ENCODE data around the gene TRIM39. TPM values are rescaled to one million over a fixed set of nuclear protein-coding genes. Genes with fewer than 3 reads are reported as not detected.

TRIM39 gene
- total and polyA plus RNA-seq, 4 donors, result 2.7 to 11.0 (median 4.4) TPM

DNA sequence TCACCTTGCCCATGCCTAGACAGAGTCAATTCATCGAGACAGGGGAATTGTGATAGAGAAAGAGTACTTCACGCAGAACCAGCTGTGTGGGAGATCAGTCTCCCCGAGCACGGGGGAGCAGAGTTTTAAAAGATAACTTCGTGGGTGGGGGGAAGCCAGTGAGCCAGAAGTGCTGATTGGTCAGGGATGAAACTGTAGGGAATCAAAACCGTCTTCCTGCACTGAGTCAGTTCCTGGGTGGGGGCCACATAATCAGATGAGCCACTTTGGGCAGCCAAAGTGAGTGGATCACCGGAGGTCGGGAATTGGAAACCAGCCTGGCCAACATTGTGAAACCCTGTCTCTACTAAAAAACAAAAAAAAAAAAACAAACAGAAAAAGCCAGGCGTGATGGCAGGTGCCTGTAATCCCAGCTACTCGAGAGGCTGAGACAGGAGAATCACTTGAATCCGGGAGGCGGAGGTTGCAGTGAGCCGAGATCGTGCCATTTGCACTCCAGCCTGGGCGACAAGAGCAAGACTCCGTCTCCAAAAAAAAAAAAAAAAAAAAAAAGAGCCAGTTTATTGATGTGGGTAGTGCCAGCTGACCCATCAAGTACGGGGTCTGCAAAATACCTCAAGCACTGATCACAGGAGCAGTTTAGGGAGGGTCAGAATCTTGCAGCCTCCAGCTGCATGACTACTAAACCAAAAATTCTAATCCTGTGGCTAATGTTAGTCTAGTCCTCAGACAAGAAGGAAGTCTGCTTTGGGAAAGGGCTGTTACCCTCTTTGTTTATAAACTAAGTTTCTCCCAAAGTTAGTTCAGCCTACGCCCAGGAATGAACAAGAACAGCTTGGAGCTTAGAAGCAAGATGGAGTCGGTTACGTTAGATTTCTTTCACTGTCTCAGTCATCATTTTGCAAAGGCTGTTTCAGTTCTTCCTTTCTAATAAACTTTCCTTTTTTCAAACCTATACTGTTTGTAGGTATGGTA, 3.9 kb upstream of the TRIM39 start:
- Histone ChIP-seq H3K9me3 (ENCODE audit: control insufficient read depth in 4 of 4, low read length in 3 of 4) (no peaks in the 10 kb centered on the region), H3K27ac (ENCODE audit: low read depth in 1 of 2, low read length in 2 of 2) (no peak overlapping the region), H3K4me1 (ENCODE audit: control insufficient read depth in 4 of 4, insufficient read depth in 4 of 4, low read length in 3 of 4) (peaks cover 3 to 22% (median 17%) of the 10 kb centered on the region in 4 donors), H3K27me3 (ENCODE audit: control insufficient read depth in 4 of 4, insufficient read depth in 4 of 4, low read length in 3 of 4) (no peaks in the 10 kb centered on the region), H3K4me3 (ENCODE audit: low read depth in 1 of 3, low read length in 3 of 3) (no peak overlapping the region), H3K9ac (ENCODE audit: low read depth in 1 of 2, low read length in 2 of 2) (no peak overlapping the region), H3K36me3 (ENCODE audit: control insufficient read depth in 4 of 4, insufficient read depth in 3 of 4, low read depth in 1 of 4, low read length in 3 of 4) (peaks cover 0 to 5% (median 2%) of the 10 kb centered on the region in 4 donors)
- 82% methylated on average over 20 of the region's 20 CpGs for WGBS
- no peak for DNase-seq (ENCODE audit: low spot score)
- TF ChIP-seq FOXA1 (IDR thresholded peaks at IDR 0.05) (no peak), REST (IDR thresholded peaks at IDR 0.05) (no peak), HNF4A (conservative IDR thresholded peaks at IDR 0.05) (no peak), RXRA (IDR thresholded peaks at IDR 0.05) (no peak), TAF1 (conservative IDR thresholded peaks at IDR 0.05) (no peak), SP1 (IDR thresholded peaks at IDR 0.05) (no peak), RAD21 (IDR thresholded peaks at IDR 0.05) (no peak), FOXA2 (IDR thresholded peaks at IDR 0.05) (no peak), GABPA (IDR thresholded peaks at IDR 0.05 in 1 of 2, conservative IDR thresholded peaks at IDR 0.05 in 1 of 2) (no peak), ZBTB33 (IDR thresholded peaks at IDR 0.05) (no peak), NR2F2 (IDR thresholded peaks at IDR 0.05) (no peak), EGR1 (IDR thresholded peaks at IDR 0.05; ENCODE audit: low read depth in 2 of 2) (no peak), HNF4G (IDR thresholded peaks at IDR 0.05) (no peak), YY1 (IDR thresholded peaks at IDR 0.05) (no peak)
- TF ChIP-seq, protein P1, sequence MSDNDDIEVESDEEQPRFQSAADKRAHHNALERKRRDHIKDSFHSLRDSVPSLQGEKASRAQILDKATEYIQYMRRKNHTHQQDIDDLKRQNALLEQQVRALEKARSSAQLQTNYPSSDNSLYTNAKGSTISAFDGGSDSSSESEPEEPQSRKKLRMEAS (IDR thresholded peaks at IDR 0.05), result no peak
- TF ChIP-seq, protein P2, sequence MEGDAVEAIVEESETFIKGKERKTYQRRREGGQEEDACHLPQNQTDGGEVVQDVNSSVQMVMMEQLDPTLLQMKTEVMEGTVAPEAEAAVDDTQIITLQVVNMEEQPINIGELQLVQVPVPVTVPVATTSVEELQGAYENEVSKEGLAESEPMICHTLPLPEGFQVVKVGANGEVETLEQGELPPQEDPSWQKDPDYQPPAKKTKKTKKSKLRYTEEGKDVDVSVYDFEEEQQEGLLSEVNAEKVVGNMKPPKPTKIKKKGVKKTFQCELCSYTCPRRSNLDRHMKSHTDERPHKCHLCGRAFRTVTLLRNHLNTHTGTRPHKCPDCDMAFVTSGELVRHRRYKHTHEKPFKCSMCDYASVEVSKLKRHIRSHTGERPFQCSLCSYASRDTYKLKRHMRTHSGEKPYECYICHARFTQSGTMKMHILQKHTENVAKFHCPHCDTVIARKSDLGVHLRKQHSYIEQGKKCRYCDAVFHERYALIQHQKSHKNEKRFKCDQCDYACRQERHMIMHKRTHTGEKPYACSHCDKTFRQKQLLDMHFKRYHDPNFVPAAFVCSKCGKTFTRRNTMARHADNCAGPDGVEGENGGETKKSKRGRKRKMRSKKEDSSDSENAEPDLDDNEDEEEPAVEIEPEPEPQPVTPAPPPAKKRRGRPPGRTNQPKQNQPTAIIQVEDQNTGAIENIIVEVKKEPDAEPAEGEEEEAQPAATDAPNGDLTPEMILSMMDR (IDR thresholded peaks at IDR 0.05; ENCODE audit: low read depth, low read length, missing input control), result no peak
- TF ChIP-seq, protein P3, sequence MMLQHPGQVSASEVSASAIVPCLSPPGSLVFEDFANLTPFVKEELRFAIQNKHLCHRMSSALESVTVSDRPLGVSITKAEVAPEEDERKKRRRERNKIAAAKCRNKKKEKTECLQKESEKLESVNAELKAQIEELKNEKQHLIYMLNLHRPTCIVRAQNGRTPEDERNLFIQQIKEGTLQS (IDR thresholded peaks at IDR 0.05), result no peak

Measured in liver (tissue), 9 donors.